ENCODE results near the gene RITA1. TPM values are rescaled to one million over a fixed set of nuclear protein-coding genes. Genes with fewer than 3 reads are reported as not detected.

RITA1 gene
- total and polyA plus RNA-seq, 2 donors (not counting 3 experiments of a cell fraction or from before 2014, with no cell fraction given), result 20.7 to 21.3 TPM

GRCh38 chr12:113202300-113203075, 17.0 kb downstream of the RITA1 start:
- DNase-seq (ENCODE audit: low read depth, low spot score) (no peak), FAIRE-seq (no peak)
- no peaks in the 10 kb centered on the region for H3K9me1 ChIP-seq (replicated peaks; ENCODE audit: control insufficient read depth, extremely low read depth, insufficient read depth, low read length)
- no peak overlapping the region for H3K4me2 ChIP-seq (ENCODE audit: insufficient read depth, low read length)
- dilution Hi-C loops (cut with MboI; ENCODE audit: extremely low pct_ligation_motif_present, low sequenced_read_pairs) (no loop called here), intact Hi-C loops (cut with micrococcal nuclease) (no loop called here)
- no peaks in the 10 kb centered on the region for H3K27me3 ChIP-seq (ENCODE audit: control insufficient read depth in 2 of 2, insufficient read depth in 2 of 2, low read length in 2 of 2)
- ChIA-PET CTCF (interaction anchor here (0.8 to 1.0 kb wide), 2 partner anchors 15 to 223 kb away, joined by 3 read pairs; no protein-coding TSS in a partner anchor), POLR2A (no interaction called here)
- no peak overlapping the region for H3K9ac ChIP-seq (replicated peaks; ENCODE audit: extremely low read depth, insufficient read depth, low read length)
- no peaks in the 10 kb centered on the region for H3K4me1 ChIP-seq (ENCODE audit: control insufficient read depth, extremely low read depth, insufficient read depth, low read length)
- no peak overlapping the region for H3K27ac ChIP-seq (ENCODE audit: insufficient read depth, low read depth, low read length)
- TF ChIP-seq CTCF (IDR thresholded peaks at IDR 0.05; ENCODE audit: extremely low read depth in 1 of 2, insufficient read depth in 1 of 2, low read depth in 1 of 2, low read length in 2 of 2), result no peak
- H3K4me3 ChIP-seq (replicated peaks in 1 of 3; ENCODE audit: insufficient read depth in 1 of 3, low read depth in 1 of 3, low read length in 3 of 3), result no peak overlapping the region
- no peaks in the 10 kb centered on the region for H3K79me2 ChIP-seq (ENCODE audit: control insufficient read depth, insufficient read depth, low read length)
- no peaks in the 10 kb centered on the region for H4K20me1 ChIP-seq (replicated peaks; ENCODE audit: control insufficient read depth, extremely low read depth, insufficient read depth, low read length)
- H3K36me3 ChIP-seq (ENCODE audit: control insufficient read depth in 2 of 2, extremely low read depth in 1 of 2, insufficient read depth in 2 of 2, low read length in 2 of 2), result no peaks in the 10 kb centered on the region
- no peak overlapping the region for H2AFZ ChIP-seq (ENCODE audit: low read depth, low read length)
- BruUV-seq (replicated peaks), result no TSS peak
- no peaks in the 10 kb centered on the region for H3K9me3 ChIP-seq (replicated peaks; ENCODE audit: control insufficient read depth, insufficient read depth, low read length)

GRCh38 chr12:113203852-113204760, 18.6 kb downstream of the RITA1 start:
- Histone ChIP-seq H3K79me2 (ENCODE audit: control insufficient read depth, insufficient read depth, low read length) (no peaks in the 10 kb centered on the region), H3K27ac (ENCODE audit: insufficient read depth, low read depth, low read length) (no peak overlapping the region), H3K36me3 (ENCODE audit: control insufficient read depth in 2 of 2, extremely low read depth in 1 of 2, insufficient read depth in 2 of 2, low read length in 2 of 2) (no peaks in the 10 kb centered on the region), H4K20me1 (replicated peaks; ENCODE audit: control insufficient read depth, extremely low read depth, insufficient read depth, low read length) (no peaks in the 10 kb centered on the region), H2AFZ (ENCODE audit: low read depth, low read length) (no peak overlapping the region), H3K27me3 (ENCODE audit: control insufficient read depth in 2 of 2, insufficient read depth in 2 of 2, low read length in 2 of 2) (no peaks in the 10 kb centered on the region), H3K9me3 (replicated peaks; ENCODE audit: control insufficient read depth, insufficient read depth, low read length) (no peaks in the 10 kb centered on the region), H3K9me1 (replicated peaks; ENCODE audit: control insufficient read depth, extremely low read depth, insufficient read depth, low read length) (no peaks in the 10 kb centered on the region), H3K9ac (replicated peaks; ENCODE audit: extremely low read depth, insufficient read depth, low read length) (no peak overlapping the region), H3K4me2 (ENCODE audit: insufficient read depth, low read length) (no peak overlapping the region), H3K4me3 (replicated peaks in 1 of 3; ENCODE audit: insufficient read depth in 1 of 3, low read depth in 1 of 3, low read length in 3 of 3) (no peak overlapping the region), H3K4me1 (ENCODE audit: control insufficient read depth, extremely low read depth, insufficient read depth, low read length) (no peaks in the 10 kb centered on the region)
- intact Hi-C loops (cut with micrococcal nuclease) (no loop called here), dilution Hi-C loops (cut with MboI; ENCODE audit: extremely low pct_ligation_motif_present, low sequenced_read_pairs) (no loop called here)
- DNase-seq (ENCODE audit: low read depth, low spot score) (no peak), FAIRE-seq (no peak)
- ChIA-PET CTCF (interaction anchor here (0.6 to 2.0 kb wide), 5 partner anchors 7 to 221 kb away, joined by 3 to 5 read pairs (median 3); no protein-coding TSS in a partner anchor), POLR2A (no interaction called here)
- no TSS peak for BruUV-seq (replicated peaks)
- TF ChIP-seq MYC (IDR thresholded peaks at IDR 0.05; ENCODE audit: low read depth, low read length), result no peak
- no peak for TF ChIP-seq GATA2 (IDR thresholded peaks at IDR 0.05; ENCODE audit: insufficient read depth, insufficient read length, low read depth, low read length)
- TF ChIP-seq CTCF (IDR thresholded peaks at IDR 0.05; ENCODE audit: extremely low read depth in 1 of 2, insufficient read depth in 1 of 2, low read depth in 1 of 2, low read length in 2 of 2), result no peak
- no peak for TF ChIP-seq POLR2A (IDR thresholded peaks at IDR 0.05; ENCODE audit: low read depth, low read length)
- no peak for TF ChIP-seq FOS (IDR thresholded peaks at IDR 0.05; ENCODE audit: borderline replicate concordance, insufficient read depth, low read length)
- no peak for TF ChIP-seq JUN (IDR thresholded peaks at IDR 0.05; ENCODE audit: borderline replicate concordance, insufficient read depth, insufficient read length, low read depth)
- no peak for TF ChIP-seq EZH2 (IDR thresholded peaks at IDR 0.05; ENCODE audit: borderline replicate concordance, low read depth, low read length, severe bottlenecking)
- TF ChIP-seq MAX (IDR thresholded peaks at IDR 0.05; ENCODE audit: insufficient read depth, insufficient read length), result no peak
- TF ChIP-seq POLR2AphosphoS5 (IDR thresholded peaks at IDR 0.05; ENCODE audit: insufficient read depth, low read depth, low read length), result no peak
